GM19372 (cell line): ENCODE results near the gene ZNF683.

ENCODE experiments used
- ATAC-seq: cut with Tn5 transposase; IDR thresholded peaks from one replicate; pipeline ENCODE4 v1.9.1; 2021; ENCODE audit warnings: mild to moderate bottlenecking, low read depth, moderate library complexity; ENCODE audit not compliant: unreplicated experiment

Gene ZNF683

GRCh38 chr1:26315874-26316850 is 56.4 kb downstream of the ZNF683 start:
- ATAC-seq: no peak

DNA sequence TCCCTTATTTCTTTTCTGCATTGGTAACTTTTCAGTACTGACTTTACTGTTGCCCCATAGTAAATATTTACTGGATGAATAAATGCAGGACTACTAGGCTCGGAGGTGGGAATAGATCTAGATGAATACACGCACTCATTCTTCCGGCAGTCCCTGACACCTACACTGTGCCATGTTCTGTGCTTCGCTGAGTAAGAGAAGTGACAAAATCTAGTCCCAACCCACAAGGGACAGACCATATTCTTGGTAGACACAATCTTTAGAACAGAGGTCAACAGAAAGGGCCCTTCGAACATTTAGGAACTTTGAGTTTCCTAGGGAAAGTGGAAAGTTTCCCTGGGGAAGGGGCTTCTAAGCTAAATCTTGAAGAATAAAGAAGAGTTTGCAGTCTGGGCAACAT is 58.0 kb downstream of the ZNF683 start:
- ATAC-seq: no peak
